T-helper 22 cell (primary cell): ENCODE results near the gene KIF3A.

ENCODE experiments used
- DNase-seq: peaks from one replicate; pipeline ENCODE4 v3.0.0-alpha.2; 2020; ENCODE audit warnings: low read depth

KIF3A gene

DNA sequence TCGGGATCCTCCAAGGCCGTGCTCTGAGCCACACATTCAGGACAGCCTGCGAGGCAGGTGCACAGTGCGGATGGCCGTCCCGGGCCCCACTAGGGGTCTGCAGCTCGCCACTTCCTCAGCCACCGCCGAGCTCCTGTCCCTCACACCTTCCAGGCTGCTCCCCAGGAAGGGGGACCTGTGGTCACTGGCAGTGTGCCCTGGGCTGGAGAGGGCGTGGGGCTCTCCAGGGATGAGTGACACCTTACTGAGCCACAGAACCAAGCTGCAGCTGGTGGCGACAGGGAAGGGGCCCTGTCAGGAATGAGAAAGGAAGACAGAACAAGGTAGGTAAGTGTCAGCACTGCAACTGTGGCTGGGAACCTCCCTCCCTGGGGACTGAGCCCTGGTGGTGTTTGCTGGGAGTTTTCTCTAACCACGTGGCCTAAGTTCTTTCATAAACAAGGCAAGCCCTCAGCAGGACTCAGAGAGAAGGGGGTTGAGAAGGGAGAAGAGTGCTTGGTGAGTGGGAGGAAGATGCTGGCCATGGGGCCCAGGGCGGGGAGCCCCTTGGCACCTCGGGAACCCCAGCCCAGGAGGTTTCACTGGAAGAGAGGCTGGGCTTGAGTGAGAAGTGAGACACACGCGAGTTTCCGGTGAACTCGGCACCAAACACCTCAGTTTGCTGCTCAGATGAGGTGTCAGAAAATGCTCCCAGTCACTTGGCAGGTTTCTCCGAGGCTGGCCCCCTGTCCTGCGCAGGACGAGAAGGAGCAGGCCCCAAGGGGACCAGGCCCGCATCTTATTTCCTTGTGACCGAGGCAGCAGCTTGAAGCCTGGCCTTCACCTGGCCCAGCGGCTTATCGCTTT, 74.2 kb downstream of the KIF3A start:
- no peak for DNase-seq

DNA sequence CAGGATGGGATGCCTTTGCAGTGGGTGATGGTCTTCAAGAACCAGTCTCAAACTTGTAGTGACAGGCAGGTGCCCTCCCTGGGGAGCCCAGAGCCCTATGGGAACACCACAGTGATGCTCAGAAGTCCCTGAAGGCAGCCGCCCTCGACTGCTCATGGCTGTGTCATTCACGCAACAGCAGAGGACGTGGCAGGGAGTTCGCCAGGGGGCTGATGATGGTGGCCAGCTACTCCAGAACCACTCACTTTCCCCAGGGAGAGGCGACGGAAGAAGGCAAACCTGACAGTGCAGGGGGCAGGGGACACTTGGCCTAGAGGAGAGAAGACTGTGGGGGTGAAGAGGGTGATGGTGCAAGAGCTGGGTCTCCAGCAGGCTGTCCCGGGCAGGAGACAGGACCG, 75.3 kb downstream of the KIF3A start:
- DNase-seq: no peak

DNA sequence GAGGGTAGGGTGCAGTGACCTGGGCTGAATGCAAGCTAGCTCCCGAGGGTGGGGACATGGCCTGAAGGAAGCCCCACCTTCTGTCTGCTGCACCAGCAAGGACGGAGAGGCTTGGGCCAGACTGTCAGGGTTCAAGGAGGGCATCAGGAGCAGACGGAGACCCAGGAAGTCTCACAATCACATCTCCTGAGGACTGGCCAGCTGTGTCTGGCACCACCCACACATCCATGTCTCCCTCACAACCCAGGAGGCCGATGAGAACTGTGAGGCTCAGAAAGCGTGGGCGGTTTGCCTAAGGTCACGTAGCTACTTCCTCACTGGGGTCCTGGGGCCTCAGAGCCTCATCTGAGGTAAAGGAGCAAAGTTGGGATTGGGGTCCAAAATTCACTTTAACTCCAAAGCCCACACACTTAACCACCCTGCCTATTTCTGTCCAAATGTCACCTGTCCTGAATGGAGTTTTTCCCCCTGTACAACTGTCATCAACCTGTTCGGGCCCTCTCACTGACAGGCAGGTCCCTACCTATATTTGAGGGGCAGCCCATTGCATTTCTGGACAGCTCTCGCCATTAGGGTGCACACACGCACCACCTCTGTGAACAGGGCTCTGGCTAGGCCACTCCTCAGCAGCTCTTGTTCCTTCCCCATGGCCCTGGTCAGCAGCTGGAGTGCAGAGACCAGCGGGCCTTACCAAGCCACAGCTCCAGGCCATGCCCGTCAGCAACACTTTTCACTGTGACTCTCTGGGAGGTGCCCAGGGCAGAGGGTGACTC, 75.9 kb downstream of the KIF3A start:
- DNase-seq: no peak

DNA sequence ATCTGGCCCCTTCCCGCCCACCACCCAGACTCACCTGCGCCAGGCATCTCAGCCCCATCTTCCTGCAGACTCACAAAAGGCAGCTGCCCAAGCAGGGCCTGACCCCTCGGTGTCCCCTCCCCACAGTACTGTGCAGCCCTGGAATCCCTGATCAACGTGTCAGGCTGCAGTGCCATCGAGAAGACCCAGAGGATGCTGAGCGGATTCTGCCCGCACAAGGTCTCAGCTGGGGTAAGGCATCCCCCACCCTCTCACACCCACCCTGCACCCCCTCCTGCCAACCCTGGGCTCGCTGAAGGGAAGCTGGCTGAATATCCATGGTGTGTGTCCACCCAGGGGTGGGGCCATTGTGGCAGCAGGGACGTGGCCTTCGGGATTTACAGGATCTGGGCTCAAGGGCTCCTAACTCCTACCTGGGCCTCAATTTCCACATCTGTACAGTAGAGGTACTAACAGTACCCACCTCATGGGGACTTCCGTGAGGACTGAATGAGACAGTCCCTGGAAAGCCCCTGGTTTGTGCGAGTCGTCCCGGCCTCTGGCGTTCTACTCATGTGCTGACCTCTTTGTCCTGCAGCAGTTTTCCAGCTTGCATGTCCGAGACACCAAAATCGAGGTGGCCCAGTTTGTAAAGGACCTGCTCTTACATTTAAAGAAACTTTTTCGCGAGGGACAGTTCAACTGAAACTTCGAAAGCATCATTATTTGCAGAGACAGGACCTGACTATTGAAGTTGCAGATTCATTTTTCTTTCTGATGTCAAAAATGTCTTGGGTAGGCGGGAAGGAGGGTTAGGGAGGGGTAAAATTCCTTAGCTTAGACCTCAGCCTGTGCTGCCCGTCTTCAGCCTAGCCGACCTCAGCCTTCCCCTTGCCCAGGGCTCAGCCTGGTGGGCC, 77.5 kb downstream of the KIF3A start:
- DNase-seq: no peak

DNA sequence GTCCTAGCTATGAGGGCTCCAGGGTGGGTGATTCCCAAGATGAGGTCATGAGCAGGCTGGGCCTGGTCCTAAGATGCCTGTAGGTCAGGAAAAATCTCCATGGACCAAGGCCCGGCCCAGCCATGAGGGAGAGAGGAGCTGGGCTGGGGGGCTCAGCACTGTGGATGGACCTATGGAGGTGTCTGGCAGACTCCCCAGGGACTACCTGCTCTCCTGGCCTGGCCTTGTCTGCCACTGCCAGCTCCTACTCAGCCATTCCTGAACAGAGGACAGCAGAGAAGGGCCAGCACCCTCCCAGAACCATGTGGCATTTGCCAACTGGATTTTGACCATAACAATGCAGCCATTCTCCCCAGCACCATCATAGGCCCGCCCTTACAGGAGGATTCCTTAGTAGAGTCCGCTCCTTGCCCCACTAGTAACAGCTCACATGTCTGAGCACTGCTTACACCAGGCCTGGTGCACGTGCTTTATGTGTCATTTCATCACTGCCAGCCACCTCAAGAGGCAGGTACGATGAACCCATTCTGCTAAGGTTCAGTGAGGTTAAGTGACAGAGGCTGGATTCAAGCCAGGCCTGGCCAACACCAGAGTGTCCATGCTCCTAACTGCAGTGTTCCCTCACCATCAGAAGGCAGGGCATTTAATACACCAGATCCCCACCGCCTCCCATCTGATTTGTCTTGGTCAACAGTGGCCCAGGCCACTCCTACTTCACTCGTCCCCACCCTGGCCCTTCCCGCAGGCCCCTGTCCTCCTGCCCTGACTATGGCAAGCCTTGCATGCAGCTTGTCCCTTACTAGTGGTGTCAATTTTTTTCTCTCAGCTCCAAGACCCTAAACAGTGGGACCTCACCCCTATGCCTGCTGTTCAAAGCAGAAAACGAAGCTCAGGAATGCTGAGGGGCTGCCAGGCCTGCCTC, 78.7 kb downstream of the KIF3A start:
- no peak for DNase-seq

DNA sequence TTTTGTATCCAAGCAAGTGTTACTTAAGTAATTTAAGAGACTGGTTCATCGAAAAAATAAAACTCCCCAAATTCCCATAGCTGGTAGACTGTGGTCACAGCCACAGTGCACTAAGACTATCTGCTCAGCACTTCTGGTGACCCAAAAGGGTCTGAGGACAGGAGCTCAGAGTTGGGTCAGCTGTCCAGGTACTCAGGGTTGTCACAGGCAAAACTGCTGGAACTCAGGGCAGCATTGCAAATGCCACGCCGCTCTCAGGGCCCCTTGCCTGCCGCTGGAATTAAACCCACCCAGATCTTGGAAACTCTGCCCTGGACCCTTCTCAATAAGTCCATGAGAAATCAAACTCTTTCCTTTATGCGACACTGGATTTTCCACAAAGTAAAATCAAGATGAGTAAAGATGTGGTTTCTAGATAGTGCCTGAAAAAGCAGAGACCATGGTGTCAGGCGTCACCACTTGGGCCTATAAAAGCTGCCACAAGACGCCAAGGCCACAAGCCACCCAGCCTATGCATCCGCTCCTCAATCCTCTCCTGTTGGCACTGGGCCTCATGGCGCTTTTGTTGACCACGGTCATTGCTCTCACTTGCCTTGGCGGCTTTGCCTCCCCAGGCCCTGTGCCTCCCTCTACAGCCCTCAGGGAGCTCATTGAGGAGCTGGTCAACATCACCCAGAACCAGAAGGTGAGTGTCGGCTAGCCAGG, 79.5 kb downstream of the KIF3A start, which contains the start of gene IL13:
TSS of gene IL13 (plus strand) at position 498 of the 705 bp plus-strand sequence. CDS start at position 512, 14 bp downstream.
- DNase-seq: no peak

DNA sequence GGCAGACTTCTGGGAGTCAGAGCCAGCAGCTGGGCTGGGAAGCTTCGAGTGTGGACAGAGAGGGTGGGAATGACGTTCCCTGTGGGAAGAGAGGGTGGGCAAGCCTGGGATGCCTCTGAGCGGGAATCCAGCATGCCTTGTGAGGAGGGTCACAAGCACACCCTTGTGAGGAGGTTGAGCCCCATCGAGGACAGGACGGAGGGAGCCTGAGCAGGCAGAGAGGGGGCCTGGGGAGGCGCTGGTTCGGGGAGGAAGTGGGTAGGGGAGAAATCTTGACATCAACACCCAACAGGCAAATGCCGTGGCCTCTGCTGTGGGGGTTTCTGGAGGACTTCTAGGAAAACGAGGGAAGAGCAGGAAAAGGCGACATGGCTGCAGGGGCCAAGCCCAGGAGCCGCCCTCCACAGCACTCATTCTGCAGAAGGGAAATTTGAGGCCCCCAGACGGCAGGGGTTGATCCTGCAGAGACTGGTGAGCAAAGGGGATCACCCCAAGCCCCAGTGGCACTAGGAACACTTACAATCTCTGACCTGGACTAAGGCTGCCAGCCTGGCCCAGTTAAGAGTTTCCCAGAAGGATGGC, 80.5 kb downstream of the KIF3A start:
- DNase-seq: no peak

DNA sequence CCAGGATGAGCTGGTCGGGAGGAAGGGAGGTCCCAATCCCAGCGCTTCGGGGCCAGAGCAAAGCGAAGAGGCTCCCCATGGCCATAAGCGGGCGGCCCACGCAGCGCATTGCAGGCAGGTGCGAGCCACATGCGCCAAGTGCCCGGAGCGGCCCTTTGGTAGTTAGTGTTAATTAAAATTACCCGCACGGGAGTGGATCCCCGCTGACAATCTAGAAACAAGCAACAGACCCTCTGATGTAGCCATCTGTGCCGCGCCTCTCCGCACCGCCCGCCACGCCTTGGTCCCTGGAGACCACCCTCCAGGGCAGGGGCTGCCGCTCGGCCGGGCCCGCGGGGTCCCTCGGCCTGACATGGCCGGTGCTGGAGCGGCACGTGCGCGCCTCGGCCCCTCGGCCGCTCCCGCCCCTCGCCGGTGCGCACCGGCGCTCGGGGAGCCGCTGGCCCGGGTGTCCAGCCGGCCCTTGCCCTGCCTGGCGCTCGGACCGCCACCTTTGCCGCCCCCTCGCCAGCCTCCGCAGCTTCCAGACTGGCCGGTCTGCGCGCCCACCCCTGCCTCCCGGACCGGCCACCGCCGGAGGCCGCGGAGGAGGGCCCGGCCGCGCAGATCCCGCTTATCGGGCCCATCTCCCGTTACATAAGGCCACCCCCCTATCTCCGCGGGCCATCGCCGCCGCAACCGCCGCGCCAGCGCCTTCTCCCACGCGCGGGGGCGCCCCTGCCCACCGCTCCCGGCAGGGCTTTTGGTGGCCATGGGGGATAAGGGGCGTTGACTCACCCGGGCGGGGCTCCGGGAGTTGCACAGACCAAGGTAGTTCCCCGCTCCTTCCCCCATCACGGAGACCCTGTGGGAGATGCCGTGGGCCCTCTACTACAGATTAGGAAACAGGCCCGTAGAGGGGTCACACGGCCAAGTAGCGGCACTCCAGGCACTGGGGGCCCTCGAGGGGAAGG, 81.2 kb downstream of the KIF3A start:
- no peak for DNase-seq

DNA sequence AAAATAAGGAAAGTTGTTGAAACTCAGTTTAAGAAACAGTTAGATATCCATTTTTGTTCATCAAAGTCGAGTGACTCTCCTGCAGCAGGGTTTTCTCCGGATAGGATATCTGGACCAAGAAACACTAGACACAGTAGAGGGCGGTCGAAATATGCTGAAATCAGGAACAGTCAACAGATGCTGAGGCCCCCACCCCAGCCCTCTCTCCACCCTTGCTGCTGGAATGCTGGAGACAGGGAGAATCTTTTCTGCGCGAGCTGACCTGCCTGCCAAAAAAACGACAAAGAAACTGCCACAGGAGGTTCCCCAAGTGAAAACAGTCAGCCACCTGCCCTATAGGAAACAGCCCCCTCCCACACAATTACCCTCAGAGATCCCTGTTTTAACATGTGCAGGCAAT, 83.6 kb downstream of the KIF3A start:
- no peak for DNase-seq

DNA sequence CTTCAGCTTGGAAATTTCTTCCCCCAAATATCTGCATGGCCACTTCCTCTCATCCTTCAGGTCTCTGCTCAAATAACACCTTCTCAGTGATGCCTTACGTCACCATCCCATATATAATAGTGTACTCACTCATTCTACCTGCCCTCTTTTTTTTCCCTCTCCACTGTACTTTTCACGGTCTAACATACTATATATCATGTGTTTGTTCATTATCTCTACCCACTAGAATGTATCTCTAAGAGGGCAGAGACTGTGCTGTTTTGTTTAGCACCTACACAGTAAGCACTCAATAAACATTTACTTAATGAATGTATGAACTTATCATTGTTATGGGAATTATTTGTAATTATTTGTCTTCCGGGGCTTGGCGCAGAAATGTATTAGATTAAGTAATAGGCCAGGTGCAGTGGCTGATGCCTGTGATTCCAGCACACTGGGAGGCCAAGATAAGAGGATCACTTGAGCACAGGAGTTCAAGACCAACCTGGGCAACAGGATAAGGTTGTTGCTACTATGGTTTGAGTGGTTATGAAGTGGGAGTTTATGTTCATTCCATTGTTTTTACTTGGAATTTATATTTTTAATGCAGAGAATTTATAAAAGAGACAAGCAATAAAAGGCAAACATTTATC, 85.4 kb downstream of the KIF3A start:
- no peak for DNase-seq

DNA sequence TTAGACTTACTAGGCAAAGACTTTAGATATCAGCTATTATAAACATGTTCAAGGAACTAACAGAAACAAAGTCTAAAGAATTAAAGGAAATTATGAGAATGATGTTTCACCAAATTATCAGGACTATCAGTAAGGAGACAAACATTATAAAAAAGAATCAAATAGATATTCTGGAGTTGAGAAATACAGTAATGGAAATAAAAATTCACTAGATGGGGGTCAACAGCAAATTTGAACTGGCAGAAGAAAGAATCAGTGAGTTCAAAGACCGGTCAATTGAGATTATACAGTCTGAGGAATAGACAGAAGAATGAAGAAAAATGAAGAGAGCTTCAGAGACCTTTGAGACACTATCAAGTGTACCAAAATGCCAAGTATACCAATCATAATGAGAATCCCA, 89.0 kb downstream of the KIF3A start:
- no peak for DNase-seq

DNA sequence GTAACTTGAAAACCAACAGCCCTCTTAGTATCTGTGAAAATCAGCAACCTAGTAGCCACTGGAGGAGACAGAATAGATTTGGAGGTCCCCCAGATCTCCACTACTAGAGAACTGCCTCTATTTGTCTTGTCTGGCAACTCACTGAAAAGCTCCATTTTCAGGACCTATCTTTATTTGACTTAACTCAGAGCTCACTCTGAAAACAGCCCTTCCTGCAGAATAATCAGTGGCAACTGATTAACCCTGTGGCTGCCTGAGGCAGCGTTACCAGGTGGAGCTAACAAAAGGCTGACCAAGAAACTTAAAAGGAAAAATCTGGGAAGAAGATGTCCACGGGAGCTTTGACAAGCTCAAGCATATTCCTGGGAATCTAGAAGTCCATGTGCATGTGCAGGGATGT, 89.9 kb downstream of the KIF3A start:
- DNase-seq: no peak

DNA sequence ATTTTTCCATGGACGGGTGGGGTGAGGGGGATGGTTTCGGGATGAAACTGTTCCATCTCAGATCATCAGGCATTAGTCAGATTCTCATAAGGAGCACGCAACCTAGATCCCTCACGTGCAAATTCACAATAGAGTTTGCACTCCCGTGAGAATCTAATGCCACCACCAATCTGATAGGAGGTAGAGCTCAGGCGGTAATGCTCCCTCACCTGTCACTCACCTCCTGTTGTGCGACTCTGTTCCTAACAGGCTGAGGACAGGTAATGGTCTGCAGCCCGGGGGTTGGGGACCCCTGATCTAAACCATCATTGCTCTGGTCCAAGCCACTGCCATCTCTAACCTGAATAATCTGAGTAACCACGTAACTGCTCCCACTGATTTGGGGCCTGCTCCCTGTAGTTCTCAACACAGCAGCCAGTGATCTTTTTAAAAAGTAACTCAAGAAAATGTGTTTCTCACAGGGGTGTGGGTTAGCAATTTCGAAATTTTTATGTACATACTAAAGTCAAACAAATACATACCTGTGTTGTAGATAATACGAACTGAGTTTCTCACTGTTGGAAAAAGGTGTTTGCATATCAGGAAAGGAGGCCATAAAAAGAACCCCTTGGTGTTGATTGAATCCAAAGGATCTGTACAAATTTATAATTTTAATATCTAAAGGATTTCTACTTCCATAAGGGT, 90.6 kb downstream of the KIF3A start:
- no peak for DNase-seq

DNA sequence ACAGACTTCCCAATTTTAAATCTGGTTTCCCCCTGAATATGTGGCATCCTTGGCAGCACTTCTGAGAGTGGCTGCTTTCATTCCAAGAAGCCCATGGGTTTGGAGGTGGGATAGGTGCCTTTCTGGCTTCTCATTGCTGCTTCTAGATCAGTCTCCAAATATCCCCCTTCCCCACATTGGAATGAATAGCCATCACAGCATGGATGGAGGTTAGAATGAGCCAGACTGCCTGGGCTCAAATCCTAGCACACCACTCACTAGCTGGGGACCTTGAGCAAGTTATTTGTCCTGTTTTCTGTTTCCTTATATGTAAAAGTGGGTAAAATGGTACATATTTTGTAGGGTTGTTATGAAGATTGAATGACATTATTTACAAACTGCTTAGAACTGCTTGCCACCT, 93.2 kb downstream of the KIF3A start:
- DNase-seq: no peak
